SK-N-MC (cell line): ENCODE results near the gene CREB3.

ENCODE experiments used
- DNase-seq: peaks from one replicate; pipeline ENCODE4 v3.0.0-alpha.2; 2011; ENCODE audit warnings: low read depth, low spot score
- H3K27ac ChIP-seq: fragments of 200-600 bp; sonication (generic); 2 replicates; pipeline ENCODE4 v1.5.1; 2016; ENCODE audit warnings: mixed run types
- H3K36me3 ChIP-seq: fragments of 200-600 bp; sonication (generic); 2 replicates; pipeline ENCODE4 v1.6.1; 2017; ENCODE audit warnings: antibody characterized with exemption, low read length, mixed read lengths; ENCODE audit not compliant: insufficient read depth
- H3K4me3 ChIP-seq: fragments of 200-600 bp; sonication (generic); 2 replicates; pipeline ENCODE4 v1.5.1; 2016
- H3K9ac ChIP-seq: fragments of 200-600 bp; sonication (generic); 2 replicates; pipeline ENCODE4 v1.8.0; 2017; ENCODE audit warnings: mixed run types, mixed read lengths; ENCODE audit not compliant: insufficient read length
- H3K9me3 ChIP-seq: fragments of 200-600 bp; sonication (generic); 2 replicates; pipeline ENCODE4 v1.6.1; 2017; ENCODE audit warnings: low read depth, mild to moderate bottlenecking, antibody characterized with exemption, low read length, moderate library complexity, mixed read lengths
- EZH2 ChIP-seq: fragments of 200-600 bp; sonication (generic); IDR thresholded peaks from one replicate; pipeline ENCODE4 v1.6.1; 2017; ENCODE audit warnings: antibody characterized with exemption
- FOXP2 ChIP-seq: optimal IDR thresholded peaks from 2 replicates; pipeline ENCODE3; 2011; ENCODE audit warnings: mild to moderate bottlenecking, moderate library complexity; ENCODE audit not compliant: insufficient read depth; ENCODE audit errors: extremely low read length, control extremely low read depth
- POLR2AphosphoS5 ChIP-seq: IDR thresholded peaks from 2 replicates; pipeline ENCODE4 v1.6.1; 2012; ENCODE audit warnings: mild to moderate bottlenecking, low read depth, low read length, borderline replicate concordance

The CREB3 gene

DNA sequence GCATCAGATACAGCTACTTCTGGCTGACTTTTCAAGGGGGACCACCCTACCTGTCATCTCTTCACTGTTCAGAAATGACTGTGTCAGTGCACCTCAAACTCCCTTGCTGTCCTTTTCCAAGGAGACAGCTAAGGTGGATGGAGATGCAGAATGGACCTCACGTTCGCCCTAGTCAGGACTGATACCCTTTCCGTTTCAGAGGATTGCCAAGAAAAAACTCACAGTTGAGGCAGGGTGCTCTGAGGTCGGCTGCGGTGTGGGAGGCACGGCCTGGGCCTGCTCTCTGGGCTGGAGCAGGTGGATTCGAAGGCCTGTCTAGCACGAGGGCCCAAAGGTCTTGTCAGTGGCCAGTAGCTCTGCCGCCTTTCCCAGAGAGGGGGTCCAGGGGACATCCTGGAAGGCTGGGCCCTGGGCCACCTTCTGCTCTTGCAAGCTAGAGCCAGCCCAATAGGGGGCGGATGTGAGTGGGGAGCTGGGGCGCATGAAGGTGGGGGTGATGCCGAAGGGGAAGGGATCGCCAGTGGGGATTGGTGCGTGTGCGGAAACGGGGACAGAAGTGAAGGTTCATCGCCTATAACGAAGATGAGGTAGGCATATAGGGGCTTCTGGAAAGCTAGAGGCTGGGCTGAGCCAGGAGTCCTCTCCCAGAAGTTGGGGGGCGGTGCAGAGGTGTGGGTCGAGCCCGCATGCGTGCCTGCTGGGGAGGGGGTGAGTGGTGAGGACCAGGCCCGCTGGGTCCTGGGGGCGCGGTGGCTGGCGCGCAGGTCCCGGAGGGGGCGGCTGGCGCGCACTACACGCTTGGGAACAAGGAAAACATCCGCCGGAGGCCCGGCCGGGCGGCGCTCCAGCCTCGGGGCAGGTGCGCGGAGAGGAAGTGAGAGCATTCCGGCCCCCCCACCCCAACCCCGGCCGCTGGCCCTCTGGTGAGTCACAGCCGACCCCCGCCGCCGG, 24.1 kb downstream of the CREB3 start:
- no peak overlapping the region for H3K27ac ChIP-seq
- TF ChIP-seq EZH2 (no peak), POLR2AphosphoS5 (peak; percentile 57; the same call in 1 of the 2 replicates)
- peak overlapping the region; percentile 80 for H3K9ac ChIP-seq
- peak overlapping the region; percentile 86 for H3K4me3 ChIP-seq
- no peak for DNase-seq
- no peaks in the 10 kb centered on the region for H3K9me3 ChIP-seq
- H3K36me3 ChIP-seq, result peaks cover 14% of the 10 kb centered on the region; the same call in 1 of the 2 replicates

- no peak for TF ChIP-seq EZH2
- H3K4me3 ChIP-seq, result peak overlapping the region; percentile 86
- H3K36me3 ChIP-seq, result peaks cover 11% of the 10 kb centered on the region; the same call in 1 of the 2 replicates
- H3K27ac ChIP-seq, result no peak overlapping the region
- H3K9ac ChIP-seq, result peak overlapping the region; percentile 80
- no peak for DNase-seq
- H3K9me3 ChIP-seq, result no peaks in the 10 kb centered on the region
These were observed 24.9 kb downstream of the CREB3 start for GRCh38 chr9:35757226-35757891.

- peak overlapping the region; percentile 80 for H3K9ac ChIP-seq
- no peak for TF ChIP-seq POLR2AphosphoS5
- no peak for TF ChIP-seq EZH2
- TF ChIP-seq FOXP2, result no peak
- H3K27ac ChIP-seq, result no peak overlapping the region
- H3K4me3 ChIP-seq, result peak overlapping the region; percentile 86
- H3K36me3 ChIP-seq, result peaks cover 6% of the 10 kb centered on the region; the same call in 1 of the 2 replicates
- H3K9me3 ChIP-seq, result no peaks in the 10 kb centered on the region
- DNase-seq, result no peak
These were observed 25.4 kb downstream of the CREB3 start for GRCh38 chr9:35757892-35758275.

DNA sequence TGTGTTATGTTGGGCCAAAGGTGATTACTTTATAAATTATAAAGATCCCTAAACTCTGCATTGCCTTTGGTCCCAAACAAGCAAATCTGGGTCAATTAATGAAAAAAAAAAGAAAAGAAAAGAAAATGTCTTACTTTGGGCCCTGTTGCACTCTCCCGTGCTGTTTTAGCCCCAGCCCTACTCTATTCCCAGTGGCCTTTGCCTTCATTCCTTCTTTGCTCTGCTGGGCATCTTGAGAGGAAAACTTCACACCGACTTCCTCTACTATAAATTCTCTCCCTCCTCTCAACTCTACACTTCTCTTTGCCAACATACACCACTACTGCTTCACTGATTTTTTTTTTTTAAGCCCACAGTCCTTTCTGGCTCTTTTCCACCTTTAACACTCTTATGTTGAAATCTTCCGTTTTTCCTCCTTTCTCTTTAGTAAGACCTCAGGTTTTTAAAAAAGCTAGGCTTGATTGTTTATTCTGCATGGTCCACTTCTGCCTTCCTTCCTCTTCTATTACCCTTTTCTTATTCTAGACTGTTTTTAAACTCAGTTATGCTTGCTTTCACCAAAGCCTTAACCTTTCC, 26.1 kb downstream of the CREB3 start:
- DNase-seq, result no peak
- no peak for TF ChIP-seq POLR2AphosphoS5
- TF ChIP-seq EZH2, result no peak
- TF ChIP-seq FOXP2, result no peak
- Histone ChIP-seq H3K27ac (no peak overlapping the region), H3K9me3 (no peaks in the 10 kb centered on the region), H3K4me3 (peak overlapping the region; percentile 86; the same call in 1 of the 2 replicates), H3K9ac (no peak overlapping the region), H3K36me3 (no peaks in the 10 kb centered on the region)

- H3K27ac ChIP-seq, result no peak overlapping the region
- no peak overlapping the region for H3K9ac ChIP-seq
- no peaks in the 10 kb centered on the region for H3K36me3 ChIP-seq
- no peak for DNase-seq
- TF ChIP-seq FOXP2 (no peak), EZH2 (no peak), POLR2AphosphoS5 (no peak)
- H3K9me3 ChIP-seq, result no peaks in the 10 kb centered on the region
- H3K4me3 ChIP-seq, result no peak overlapping the region
These were observed 27.3 kb downstream of the CREB3 start for GRCh38 chr9:35759795-35760194.

GRCh38 chr9:35760651-35761050, 28.2 kb downstream of the CREB3 start:
- TF ChIP-seq EZH2 (no peak), POLR2AphosphoS5 (no peak), FOXP2 (no peak)
- Histone ChIP-seq H3K9me3 (no peaks in the 10 kb centered on the region), H3K36me3 (no peaks in the 10 kb centered on the region), H3K27ac (no peak overlapping the region), H3K4me3 (no peak overlapping the region), H3K9ac (no peak overlapping the region)
- DNase-seq, result no peak

DNA sequence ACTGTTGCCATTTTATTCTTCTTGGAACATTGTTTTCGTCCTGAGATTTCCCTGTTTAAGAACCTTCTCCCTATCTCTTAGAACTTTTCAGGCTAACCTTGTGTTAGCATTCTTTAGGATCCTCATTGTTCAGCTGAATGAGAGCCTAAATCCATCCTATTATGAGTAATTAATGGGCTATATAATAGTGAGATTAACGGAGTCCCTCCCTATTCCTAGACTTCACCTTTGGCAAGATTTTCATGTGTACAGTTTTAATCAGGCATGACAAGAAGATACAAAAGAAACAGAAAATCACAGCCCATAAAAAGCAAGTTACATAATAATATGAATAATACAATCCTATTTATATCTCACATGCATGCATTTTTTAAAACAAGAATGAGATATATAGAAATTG, 30.7 kb downstream of the CREB3 start:
- Histone ChIP-seq H3K4me3 (no peak overlapping the region), H3K36me3 (no peaks in the 10 kb centered on the region), H3K9me3 (no peaks in the 10 kb centered on the region), H3K27ac (no peak overlapping the region), H3K9ac (no peak overlapping the region)
- DNase-seq, result no peak
- no peak for TF ChIP-seq FOXP2
- no peak for TF ChIP-seq EZH2
- TF ChIP-seq POLR2AphosphoS5, result no peak

DNA sequence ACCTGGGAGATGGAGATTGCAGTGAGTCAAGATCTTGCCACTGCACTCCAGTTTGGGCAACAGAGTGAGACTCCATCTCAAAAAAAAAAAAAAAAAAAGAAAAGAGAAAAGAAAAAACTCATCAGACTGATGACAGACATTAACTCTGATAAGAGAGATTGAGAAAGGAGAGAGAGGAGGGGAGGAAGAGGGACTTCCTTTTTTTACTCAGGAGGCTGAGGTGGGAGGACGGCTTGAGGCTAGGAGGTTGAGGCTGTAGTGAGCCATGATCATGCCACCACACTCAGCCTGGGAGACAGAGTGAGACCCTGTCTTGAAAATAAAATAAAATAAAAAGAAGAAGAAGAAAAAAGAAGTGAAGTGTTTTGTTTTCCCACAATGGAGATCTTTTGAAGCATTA, 31.3 kb downstream of the CREB3 start:
- Histone ChIP-seq H3K4me3 (no peak overlapping the region), H3K36me3 (no peaks in the 10 kb centered on the region), H3K9ac (no peak overlapping the region), H3K27ac (no peak overlapping the region), H3K9me3 (no peaks in the 10 kb centered on the region)
- no peak for DNase-seq
- TF ChIP-seq EZH2 (no peak), POLR2AphosphoS5 (no peak), FOXP2 (no peak)
